H7 (cell line): Measurements from ENCODE around the gene NR3C2. TPM values are rescaled to one million over a fixed set of nuclear protein-coding genes. Genes with fewer than 3 reads are reported as not detected.
A peak's percentile ranks its signal among the peaks of the same experiment; 100 is the strongest.
"Not testable (repeated sequence)": the region's sequence is repeated elsewhere in the genome, so short reads cannot be mapped to it uniquely, and the experiment has no call there.

Experiments used
- DNase-seq: peaks from one replicate; pipeline ENCODE4 v3.0.0; 2012
- H3K27me3 ChIP-seq: 2 replicates; pipeline ENCODE4 v1.6.0; 2011; ENCODE audit warnings: mild to moderate bottlenecking, low read length; ENCODE audit not compliant: control insufficient read depth, insufficient read depth
- H3K36me3 ChIP-seq: replicated peaks from 2 replicates; pipeline ENCODE4 v1.5.1; 2011; ENCODE audit warnings: low read length; ENCODE audit not compliant: control insufficient read depth, insufficient read depth
- H3K4me3 ChIP-seq: 2 replicates; pipeline ENCODE4 v1.5.1; 2011; ENCODE audit warnings: low read depth, mild to moderate bottlenecking, control low read depth, low read length, moderate library complexity; ENCODE audit not compliant: insufficient read depth
- total RNA-seq: library from RNA; depleted of rRNA; stranded (reverse); fragments of >200 nt; shearing (Covaris generic); gene quantifications from 2 replicates; pipeline ENCODE4 v1.2.3, GENCODE V29; 2014

The NR3C2 gene
- total RNA-seq, 1 experiment from 2014 or later = 0.55 TPM

- no peak for DNase-seq
- Histone ChIP-seq H3K4me3 (no peak overlapping the region), H3K27me3 (no peaks in the 10 kb centered on the region), H3K36me3 (no peaks in the 10 kb centered on the region)
Measured at GRCh38 chr4:148330724-148331123, 111.5 kb downstream of the NR3C2 start.

- Histone ChIP-seq H3K36me3 (no peaks in the 10 kb centered on the region), H3K27me3 (no peaks in the 10 kb centered on the region), H3K4me3 (no peak overlapping the region)
- no peak for DNase-seq
Measured at GRCh38 chr4:148330161-148330560, 112.1 kb downstream of the NR3C2 start.

GRCh38 chr4:148329751-148330150 lies 112.5 kb downstream of the NR3C2 start:
- DNase-seq = no peak
- no peak overlapping the region for H3K4me3 ChIP-seq
- H3K36me3 ChIP-seq = no peaks in the 10 kb centered on the region
- H3K27me3 ChIP-seq = no peaks in the 10 kb centered on the region

GRCh38 chr4:148327683-148328082 lies 114.5 kb downstream of the NR3C2 start:
- no peak for DNase-seq
- Histone ChIP-seq H3K36me3 (no peaks in the 10 kb centered on the region), H3K27me3 (no peaks in the 10 kb centered on the region), H3K4me3 (no peak overlapping the region)

GRCh38 chr4:148323316-148323715 lies 118.9 kb downstream of the NR3C2 start:
- peak overlapping the region; percentile 36 for H3K4me3 ChIP-seq
- H3K36me3 ChIP-seq, DNase-seq, H3K27me3 ChIP-seq: not testable (repeated sequence)

GRCh38 chr4:148315049-148315448 lies 127.2 kb downstream of the NR3C2 start:
- DNase-seq = no peak
- Histone ChIP-seq H3K36me3 (no peaks in the 10 kb centered on the region), H3K27me3 (no peaks in the 10 kb centered on the region), H3K4me3 (no peak overlapping the region)

DNA sequence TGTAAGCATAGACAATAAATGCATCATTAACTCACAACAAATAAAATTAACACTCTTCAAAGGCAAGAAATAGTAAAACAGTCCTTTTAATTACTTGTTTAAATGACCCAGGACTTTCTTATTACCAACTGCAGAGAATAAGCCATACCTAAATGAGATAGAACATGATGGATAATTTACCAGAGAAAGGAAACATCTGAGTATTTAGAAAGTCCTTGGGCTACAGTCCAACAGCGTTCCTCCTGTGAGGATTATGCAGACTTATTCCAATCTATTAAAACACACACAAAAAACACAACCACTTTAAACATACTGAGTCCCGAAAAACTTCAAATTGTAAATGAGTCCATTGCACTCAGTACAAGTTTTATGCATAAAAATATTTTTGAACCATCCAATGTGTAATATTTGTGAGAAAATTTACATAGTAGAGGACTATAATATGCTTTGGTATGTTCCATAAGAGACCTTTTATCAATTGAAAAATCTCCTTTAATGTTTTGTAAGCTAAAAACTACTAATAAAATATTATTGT lies 129.2 kb downstream of the NR3C2 start:
- no peak overlapping the region for H3K4me3 ChIP-seq
- DNase-seq = no peak

GRCh38 chr4:148311526-148311925 lies 130.7 kb downstream of the NR3C2 start:
- no peaks in the 10 kb centered on the region for H3K27me3 ChIP-seq
- H3K36me3 ChIP-seq = no peaks in the 10 kb centered on the region
- H3K4me3 ChIP-seq = no peak overlapping the region
- DNase-seq = no peak

More for the DNA sequence above, 129.2 kb downstream of the NR3C2 start:
- no peaks in the 10 kb centered on the region for H3K36me3 ChIP-seq
- H3K27me3 ChIP-seq = no peaks in the 10 kb centered on the region

- H3K27me3 ChIP-seq = no peaks in the 10 kb centered on the region
- DNase-seq = no peak
- H3K4me3 ChIP-seq = no peak overlapping the region
- no peaks in the 10 kb centered on the region for H3K36me3 ChIP-seq
Measured at GRCh38 chr4:148310756-148311155, 131.5 kb downstream of the NR3C2 start.

GRCh38 chr4:148305751-148306150 lies 136.5 kb downstream of the NR3C2 start:
- H3K27me3 ChIP-seq = no peaks in the 10 kb centered on the region
- no peak for DNase-seq

GRCh38 chr4:148302416-148302815 lies 139.8 kb downstream of the NR3C2 start:
- no peak for DNase-seq
- Histone ChIP-seq H3K27me3 (no peaks in the 10 kb centered on the region), H3K4me3 (no peak overlapping the region), H3K36me3 (no peaks in the 10 kb centered on the region)

More at GRCh38 chr4:148305751-148306150, 136.5 kb downstream of the NR3C2 start:
- Histone ChIP-seq H3K4me3 (no peak overlapping the region), H3K36me3 (no peaks in the 10 kb centered on the region)

GRCh38 chr4:148300877-148301276 lies 141.3 kb downstream of the NR3C2 start:
- no peak for DNase-seq
- H3K27me3 ChIP-seq = no peaks in the 10 kb centered on the region
- no peaks in the 10 kb centered on the region for H3K36me3 ChIP-seq
- H3K4me3 ChIP-seq = no peak overlapping the region

DNA sequence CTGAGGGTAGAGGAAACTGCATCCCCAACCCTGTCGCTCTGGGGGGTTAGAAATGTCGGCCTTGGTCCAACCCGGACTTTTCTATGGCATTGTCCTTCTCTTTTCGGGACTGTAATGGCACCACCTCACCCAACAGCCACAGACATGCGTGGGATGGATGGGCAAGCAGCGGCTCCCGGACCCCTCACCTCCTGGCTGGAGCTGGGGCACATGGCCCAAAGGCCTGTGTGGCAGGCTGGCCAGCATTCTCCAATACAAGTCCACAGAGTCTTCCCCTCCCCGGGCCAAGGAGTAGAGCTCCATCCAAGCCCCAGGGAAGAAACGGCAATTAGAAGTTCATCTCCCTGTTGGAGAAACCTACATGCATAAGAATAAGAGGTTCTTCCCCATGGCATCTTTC lies 142.9 kb downstream of the NR3C2 start:
- no peak for DNase-seq
- no peaks in the 10 kb centered on the region for H3K36me3 ChIP-seq
- no peak overlapping the region for H3K4me3 ChIP-seq
- no peaks in the 10 kb centered on the region for H3K27me3 ChIP-seq

DNA sequence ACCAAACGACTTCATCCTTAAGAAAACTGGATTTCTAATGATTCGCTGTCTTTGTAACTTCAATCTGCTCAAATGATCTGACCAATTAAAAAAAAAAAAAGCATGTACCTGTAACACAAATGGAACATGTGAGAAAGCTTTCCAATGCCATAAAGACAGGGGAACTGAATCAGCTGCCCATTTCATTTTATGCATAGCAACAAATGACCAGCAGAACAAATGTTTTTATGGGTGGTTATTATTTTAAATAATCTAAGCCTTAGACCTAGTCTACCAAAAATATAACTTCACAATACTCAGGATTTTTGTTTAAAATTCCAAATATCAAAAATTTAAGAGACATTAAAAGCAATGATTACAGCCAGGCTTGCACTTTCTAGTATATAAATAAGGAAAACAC lies 145.7 kb downstream of the NR3C2 start:
- Histone ChIP-seq H3K36me3 (no peaks in the 10 kb centered on the region), H3K4me3 (no peak overlapping the region), H3K27me3 (no peaks in the 10 kb centered on the region)
- DNase-seq = no peak

- H3K4me3 ChIP-seq = no peak overlapping the region
- no peak for DNase-seq
- H3K36me3 ChIP-seq = no peaks in the 10 kb centered on the region
- H3K27me3 ChIP-seq = no peaks in the 10 kb centered on the region
Measured at GRCh38 chr4:148295642-148296041, 146.6 kb downstream of the NR3C2 start.

DNA sequence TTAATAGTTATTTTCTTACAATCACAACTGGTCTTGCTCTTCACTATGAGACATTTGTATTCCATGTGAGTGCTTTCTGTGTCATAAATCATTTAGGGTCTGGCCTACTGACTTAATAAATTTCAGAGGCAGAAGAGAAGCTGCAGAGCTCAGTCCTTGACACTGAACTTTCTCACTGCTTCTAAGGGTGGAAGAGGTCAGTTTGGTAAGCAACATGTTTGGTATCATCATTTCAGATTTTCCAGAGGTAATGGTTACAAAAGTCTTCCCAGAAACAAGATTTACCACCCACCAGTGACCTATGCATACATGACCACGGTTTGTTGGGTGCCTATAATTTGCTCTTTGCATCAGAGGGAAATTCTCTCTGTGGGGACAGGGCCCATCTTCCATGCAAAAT lies 148.6 kb downstream of the NR3C2 start:
- no peak for DNase-seq
- no peak overlapping the region for H3K4me3 ChIP-seq
- H3K27me3 ChIP-seq = no peaks in the 10 kb centered on the region
- H3K36me3 ChIP-seq = no peaks in the 10 kb centered on the region
